Mucosa of rectum (tissue), 2 donors: Measurements from ENCODE around the gene FBXO24.
"Not testable (repeated sequence)": the region's sequence is repeated elsewhere in the genome, so short reads cannot be mapped to it uniquely, and the experiment has no call there.

Experiments used
- H3K27ac ChIP-seq, 2 donors: one replicate each; pipeline ENCODE4 v1.7.0; 2013; ENCODE audit warnings: inconsistent platforms in 2 of 2, low read depth in 2 of 2, low read length in 2 of 2
- H3K27me3 ChIP-seq, 2 donors: one replicate each; pipeline ENCODE4 v1.7.0; 2013; ENCODE audit warnings: low read length in 2 of 2; ENCODE audit not compliant: control insufficient read depth in 2 of 2, insufficient read depth in 2 of 2
- H3K36me3 ChIP-seq, 2 donors: one replicate each; pipeline ENCODE4 v1.7.0; 2013; ENCODE audit warnings: low read length in 2 of 2; ENCODE audit not compliant: control insufficient read depth in 2 of 2, insufficient read depth in 2 of 2
- H3K4me1 ChIP-seq, 2 donors: one replicate each; pipeline ENCODE4 v1.7.0; 2013; ENCODE audit warnings: low read length in 2 of 2, mild to moderate bottlenecking in 1 of 2; ENCODE audit not compliant: control insufficient read depth in 2 of 2, insufficient read depth in 2 of 2
- H3K4me3 ChIP-seq, 2 donors: one replicate each; pipeline ENCODE4 v1.7.0; 2013; ENCODE audit warnings: low read length in 2 of 2
- H3K9ac ChIP-seq, 2 donors: one replicate each; pipeline ENCODE4 v1.7.0; 2013; ENCODE audit warnings: low read length in 2 of 2, low read depth in 1 of 2, mild to moderate bottlenecking in 1 of 2
- H3K9me3 ChIP-seq, 2 donors: one replicate each; pipeline ENCODE4 v1.7.0; 2013; ENCODE audit warnings: low read length in 2 of 2; ENCODE audit not compliant: control insufficient read depth in 2 of 2
- donor health status: healthy.
- donor health status: Normal muscosa, but diverticular disease.

Gene FBXO24

GRCh38 chr7:100556541-100556940, 29.6 kb upstream of the FBXO24 start:
- Histone ChIP-seq H3K27ac (no peak overlapping the region), H3K9ac (no peak overlapping the region), H3K27me3 (no peaks in the 10 kb centered on the region), H3K4me1 (peaks cover 10 to 15% of the 10 kb centered on the region in 2 donors), H3K9me3 (no peaks in the 10 kb centered on the region), H3K36me3 (peaks cover 27 to 47% of the 10 kb centered on the region in 2 donors), H3K4me3 (no peak overlapping the region)

DNA sequence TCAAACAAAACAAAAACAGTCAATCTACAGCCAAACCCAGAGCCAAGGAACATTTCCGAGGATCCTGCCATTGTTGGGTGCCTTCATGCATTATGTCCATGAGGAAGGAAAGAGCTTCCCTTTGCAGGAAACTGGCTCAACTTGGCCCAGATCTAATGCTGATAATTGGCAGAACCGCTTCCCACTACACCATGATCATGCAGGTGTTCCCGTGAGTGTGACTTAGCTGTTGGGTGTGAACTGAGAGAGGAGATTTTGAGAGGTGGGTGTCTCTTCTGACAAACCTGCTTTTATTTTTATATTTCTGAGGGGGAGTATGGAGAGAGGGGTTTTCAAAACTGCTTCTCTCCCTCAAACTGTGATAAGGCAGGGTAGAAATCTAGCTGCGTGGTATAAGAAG, 27.0 kb upstream of the FBXO24 start:
- no peak overlapping the region for H3K9ac ChIP-seq
- H3K27ac ChIP-seq, result no peak overlapping the region
- H3K9me3 ChIP-seq, result no peaks in the 10 kb centered on the region
- no peaks in the 10 kb centered on the region for H3K27me3 ChIP-seq
- H3K4me3 ChIP-seq, result no peak overlapping the region
- H3K36me3 ChIP-seq, result peaks cover 19 to 42% of the 10 kb centered on the region in 2 donors
- peaks cover 4 to 12% of the 10 kb centered on the region in 2 donors for H3K4me1 ChIP-seq

DNA sequence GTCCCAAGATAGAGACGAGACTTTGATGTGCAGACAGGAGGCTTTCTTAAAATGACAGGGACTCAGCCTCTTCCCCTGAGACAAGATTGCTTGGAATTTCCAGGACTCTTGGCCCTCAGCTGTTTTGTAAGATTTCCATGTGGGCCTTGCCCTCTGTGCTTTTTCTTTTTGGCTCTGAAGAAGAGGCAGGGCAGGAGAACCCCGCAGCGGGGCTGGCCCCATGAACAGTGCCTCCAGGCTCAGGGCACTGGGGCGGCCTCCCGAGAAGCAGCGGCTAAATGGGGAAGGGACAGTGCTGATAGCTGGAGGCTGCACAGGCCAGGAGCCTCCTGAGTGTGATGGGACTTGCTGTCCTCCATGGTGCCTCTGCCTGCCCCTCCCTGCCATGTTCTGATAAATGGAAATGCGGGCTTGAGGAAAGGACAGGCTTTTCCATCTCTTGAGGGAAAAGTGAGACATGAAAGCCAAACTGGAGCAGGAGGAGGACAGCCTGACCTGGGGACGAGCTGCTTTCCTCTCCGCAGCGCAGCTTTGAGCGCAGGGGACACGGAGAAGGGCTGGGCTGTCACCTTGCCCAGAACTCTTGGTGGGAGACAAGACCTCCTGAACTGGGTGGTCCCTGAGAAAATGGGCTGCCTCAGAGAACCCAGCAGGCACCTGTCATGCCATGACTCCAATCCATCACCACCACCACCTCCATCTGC, 24.5 kb upstream of the FBXO24 start:
- H3K9ac ChIP-seq, result no peak overlapping the region
- no peaks in the 10 kb centered on the region for H3K9me3 ChIP-seq
- H3K4me1 ChIP-seq, result peaks cover 0 to 4% of the 10 kb centered on the region in 2 donors
- no peak overlapping the region for H3K27ac ChIP-seq
- H3K27me3 ChIP-seq, result no peaks in the 10 kb centered on the region
- peaks cover 12 to 29% of the 10 kb centered on the region in 2 donors for H3K36me3 ChIP-seq
- H3K4me3 ChIP-seq, result no peak overlapping the region

- no peak overlapping the region for H3K27ac ChIP-seq
- peaks cover 11 to 25% of the 10 kb centered on the region in 2 donors for H3K36me3 ChIP-seq
- H3K4me1 ChIP-seq, result peaks cover 0 to 5% of the 10 kb centered on the region in 2 donors
Observed at GRCh38 chr7:100562195-100563099, 23.7 kb upstream of the FBXO24 start.

GRCh38 chr7:100563100-100563564, 23.0 kb upstream of the FBXO24 start:
- Histone ChIP-seq H3K4me3 (no peak overlapping the region), H3K36me3 (peaks cover 11 to 24% of the 10 kb centered on the region in 2 donors)

More at GRCh38 chr7:100562195-100563099, 23.7 kb upstream of the FBXO24 start:
- no peaks in the 10 kb centered on the region for H3K27me3 ChIP-seq
- no peak overlapping the region for H3K9ac ChIP-seq
- no peaks in the 10 kb centered on the region for H3K9me3 ChIP-seq
- H3K4me3 ChIP-seq, result no peak overlapping the region

DNA sequence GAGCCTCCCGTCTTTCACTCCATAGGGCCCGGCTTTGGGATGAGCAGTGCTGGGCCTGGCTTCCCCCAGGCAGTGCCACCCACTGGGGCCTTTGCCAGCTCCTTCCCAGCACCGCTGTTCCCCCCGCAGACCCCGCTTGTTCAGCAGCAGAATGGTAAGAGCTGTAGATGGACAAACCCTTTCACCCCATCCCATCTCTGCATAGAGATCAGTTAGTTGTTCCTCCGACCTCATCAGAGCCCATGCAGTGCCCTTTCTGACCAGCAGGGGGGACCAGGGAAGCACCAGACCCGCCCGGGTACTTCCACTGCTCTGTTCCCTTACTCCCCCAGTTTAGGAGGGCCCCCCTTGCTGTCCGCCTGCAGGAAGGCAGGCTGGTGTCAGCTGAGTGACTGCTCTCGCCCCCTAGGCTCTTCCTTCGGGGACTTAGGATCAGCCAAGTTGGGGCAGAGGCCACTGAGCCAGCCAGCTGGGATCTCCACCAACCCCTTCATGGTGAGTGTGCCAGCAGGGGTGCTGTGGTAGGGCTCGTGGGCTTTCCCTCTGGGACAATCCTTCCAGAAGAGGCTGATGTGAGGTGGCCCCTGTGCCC, 22.2 kb upstream of the FBXO24 start:
- Histone ChIP-seq H3K9me3 (no peaks in the 10 kb centered on the region), H3K4me3 (no peak overlapping the region), H3K4me1 (peaks cover 8 to 12% of the 10 kb centered on the region in 2 donors), H3K27ac (no peak overlapping the region), H3K36me3 (peaks cover 11 to 24% of the 10 kb centered on the region in 2 donors), H3K9ac (no peak overlapping the region), H3K27me3 (no peaks in the 10 kb centered on the region)

More at GRCh38 chr7:100563100-100563564, 23.0 kb upstream of the FBXO24 start:
- no peak overlapping the region for H3K27ac ChIP-seq
- H3K9ac ChIP-seq, result no peak overlapping the region
- H3K9me3 ChIP-seq, result no peaks in the 10 kb centered on the region
- H3K4me1 ChIP-seq, result peaks cover 2 to 6% of the 10 kb centered on the region in 2 donors
- H3K27me3 ChIP-seq, result no peaks in the 10 kb centered on the region

DNA sequence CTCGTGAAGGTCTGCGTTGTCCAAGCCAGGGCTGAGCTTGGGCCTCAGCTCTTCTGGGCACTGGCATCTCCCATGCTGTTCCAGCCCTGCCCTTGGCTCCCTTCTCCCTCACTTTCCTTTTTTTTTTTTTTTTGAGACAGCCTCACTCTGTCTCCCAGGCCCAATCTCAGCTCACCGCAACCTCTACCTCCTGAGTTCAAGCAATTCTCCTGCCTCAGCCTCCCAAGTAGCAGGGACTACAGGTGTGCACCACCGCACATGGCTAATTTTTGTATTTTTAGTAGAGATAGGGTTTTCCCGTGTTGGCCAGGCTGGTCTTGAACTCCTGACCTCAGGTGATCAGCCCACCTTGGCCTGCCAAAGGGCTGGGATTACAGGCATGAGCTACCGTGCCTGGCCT, 21.7 kb upstream of the FBXO24 start:
- not testable (repeated sequence) for H3K9ac ChIP-seq, H3K27ac ChIP-seq, H3K4me3 ChIP-seq, H3K27me3 ChIP-seq, H3K9me3 ChIP-seq
- Histone ChIP-seq H3K36me3 (peaks cover 11 to 24% of the 10 kb centered on the region in 2 donors), H3K4me1 (peaks cover 13 to 16% of the 10 kb centered on the region in 2 donors)

GRCh38 chr7:100565133-100565571, 21.0 kb upstream of the FBXO24 start:
- H3K27me3 ChIP-seq, result no peaks in the 10 kb centered on the region
- no peak overlapping the region for H3K27ac ChIP-seq
- peaks cover 11 to 24% of the 10 kb centered on the region in 2 donors for H3K36me3 ChIP-seq
- no peak overlapping the region for H3K4me3 ChIP-seq
- H3K9ac ChIP-seq, result no peak overlapping the region
- H3K4me1 ChIP-seq, result peaks cover 18 to 20% of the 10 kb centered on the region in 2 donors
- H3K9me3 ChIP-seq, result no peaks in the 10 kb centered on the region

DNA sequence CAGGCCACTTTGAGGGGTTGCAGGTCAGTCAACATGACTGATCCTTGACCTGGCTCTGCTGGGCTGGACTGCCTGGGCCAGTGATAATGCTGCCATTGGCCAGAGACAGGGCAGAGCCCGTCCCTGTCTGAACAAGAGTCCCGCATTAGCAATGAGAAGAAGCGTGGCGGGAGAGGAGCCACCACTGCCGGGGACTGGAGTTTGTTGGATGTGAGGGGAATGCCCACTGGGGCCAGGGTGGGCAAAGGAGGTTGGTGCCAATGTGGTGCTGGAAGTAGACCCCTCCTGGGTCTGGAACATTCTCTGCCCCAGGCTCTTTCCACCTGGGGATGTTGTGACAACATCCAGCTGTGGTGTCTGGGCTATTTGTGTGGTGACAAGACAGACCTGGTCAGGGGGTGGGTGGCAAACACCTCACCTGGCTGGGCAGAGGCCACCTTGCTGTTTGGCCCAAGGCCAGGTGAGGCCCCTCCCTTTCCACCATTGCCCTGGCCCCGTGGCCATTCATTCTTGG, 20.1 kb upstream of the FBXO24 start:
- Histone ChIP-seq H3K27ac (no peak overlapping the region), H3K9me3 (no peaks in the 10 kb centered on the region), H3K4me1 (peaks cover 22% of the 10 kb centered on the region in 2 donors), H3K27me3 (no peaks in the 10 kb centered on the region), H3K4me3 (no peak overlapping the region), H3K36me3 (peaks cover 11 to 20% of the 10 kb centered on the region in 2 donors), H3K9ac (no peak overlapping the region)
